MCF 10A (cell line): Measurements from ENCODE around the gene HPS1. TPM values are rescaled to one million over a fixed set of nuclear protein-coding genes. Genes with fewer than 3 reads are reported as not detected.

ENCODE experiments used
- BruUV-seq: library from RNA; stranded (reverse); fragments of 400-500 nt; replicated peaks from 2 replicates; lab custom pipeline; 2021; lab: Mats Ljungman, UMichigan
- CTCF ChIA-PET: fragments of 300-600 bp; sonication (Branson Sonifier 250); formaldehyde crosslinking; extraction: SDS; loops from one replicate; lab custom pipeline; 2021; ENCODE audit warnings: antibody characterized with exemption, inconsistent platforms; lab: Yijun Ruan, JAX
- POLR2A ChIA-PET: fragments of 300-600, 350-650 bp; sonication (Branson Sonifier 250); formaldehyde crosslinking; extraction: SDS; loops from one replicate; lab custom pipeline; 2020; ENCODE audit warnings: antibody characterized with exemption, inconsistent platforms; lab: Yijun Ruan, JAX
- DNase-seq: peaks from one replicate; pipeline ENCODE4 v3.0.0-alpha.2; 2018; ENCODE audit not compliant: unreplicated experiment
- H3K27ac Mint-ChIP-seq: one replicate; pipeline ENCODE4 v1.8.0; 2022; ENCODE audit warnings: mild to moderate bottlenecking, low read depth, mixed read lengths; ENCODE audit not compliant: unreplicated experiment
- H3K27me3 Mint-ChIP-seq: one replicate; pipeline ENCODE4 v1.8.0; 2022; ENCODE audit warnings: mixed read lengths; ENCODE audit not compliant: insufficient read depth, unreplicated experiment
- H3K36me3 Mint-ChIP-seq: one replicate; pipeline ENCODE4 v1.8.0; 2022; ENCODE audit warnings: mild to moderate bottlenecking, moderate library complexity, mixed read lengths; ENCODE audit not compliant: insufficient read depth, unreplicated experiment
- H3K4me1 Mint-ChIP-seq: one replicate; pipeline ENCODE4 v1.8.0; 2022; ENCODE audit warnings: mixed read lengths; ENCODE audit not compliant: insufficient read depth, unreplicated experiment
- H3K4me3 Mint-ChIP-seq: one replicate; pipeline ENCODE4 v1.8.0; 2022; ENCODE audit warnings: mild to moderate bottlenecking, moderate library complexity, mixed read lengths; ENCODE audit not compliant: unreplicated experiment
- H3K9me3 Mint-ChIP-seq: one replicate; pipeline ENCODE4 v1.8.0; 2022; ENCODE audit warnings: mixed read lengths; ENCODE audit not compliant: unreplicated experiment
- intact Hi-C: fragments of 100-400 bp; cut with micrococcal nuclease; formaldehyde crosslinking; loops from 2 replicates; pipeline ENCODE4 v1.14.1; 2022
- total RNA-seq: library from RNA; stranded (reverse); gene quantifications from 2 replicates; pipeline ENCODE4 v1.2.3, GENCODE V29; 2022
- TF ChIP-seq, protein P1 (sequence below): fragments of 200-600 bp; IDR thresholded peaks from one replicate; pipeline ENCODE4 v1.8.0; 2022; ENCODE audit warnings: antibody characterized with exemption, mild to moderate bottlenecking; ENCODE audit not compliant: unreplicated experiment

Gene HPS1
- total RNA-seq, 1 experiment from 2014 or later: 41.8 TPM

DNA sequence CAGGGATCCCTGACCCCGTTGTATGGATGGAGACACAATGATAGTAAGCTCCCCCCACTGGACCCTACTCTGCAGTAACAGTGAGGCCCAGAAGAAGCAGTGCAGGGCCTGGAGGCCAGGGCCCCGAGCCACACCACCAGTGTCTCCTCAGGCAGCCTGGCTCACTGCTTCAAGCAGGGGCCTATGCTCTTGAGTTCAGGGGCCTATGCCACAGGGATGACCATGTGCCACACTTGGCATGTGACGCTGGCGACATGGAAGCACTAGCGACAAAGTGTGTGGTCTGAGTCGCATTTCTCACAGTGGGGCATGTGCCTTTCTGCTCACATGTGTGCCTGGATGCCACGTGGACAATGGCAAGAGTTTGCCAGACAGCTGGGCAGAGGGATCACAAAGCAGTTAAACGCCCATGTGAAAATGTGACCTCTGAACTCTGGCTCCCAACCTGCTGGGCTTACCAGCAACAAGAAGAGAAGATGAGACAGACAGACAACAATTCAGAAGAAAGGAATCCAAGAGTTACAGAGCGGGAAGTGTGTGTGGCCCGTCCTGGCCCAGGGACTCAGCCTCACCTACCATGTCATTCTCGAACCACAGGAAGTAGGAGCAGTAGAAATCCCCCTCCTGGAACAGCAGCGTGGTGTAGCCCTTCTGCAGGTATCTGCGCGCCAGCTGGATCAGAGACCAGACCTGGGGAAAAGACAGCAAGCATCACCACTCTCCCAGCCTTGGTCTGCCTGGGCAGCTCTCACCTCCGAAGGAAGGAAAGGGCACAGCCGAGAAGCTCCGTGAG is 27.1 kb downstream of the HPS1 start:
- intact Hi-C loops: no loop called here
- no peaks in the 10 kb centered on the region for H3K27me3 Mint-ChIP-seq
- BruUV-seq: no TSS peak
- TF ChIP-seq, protein P1, sequence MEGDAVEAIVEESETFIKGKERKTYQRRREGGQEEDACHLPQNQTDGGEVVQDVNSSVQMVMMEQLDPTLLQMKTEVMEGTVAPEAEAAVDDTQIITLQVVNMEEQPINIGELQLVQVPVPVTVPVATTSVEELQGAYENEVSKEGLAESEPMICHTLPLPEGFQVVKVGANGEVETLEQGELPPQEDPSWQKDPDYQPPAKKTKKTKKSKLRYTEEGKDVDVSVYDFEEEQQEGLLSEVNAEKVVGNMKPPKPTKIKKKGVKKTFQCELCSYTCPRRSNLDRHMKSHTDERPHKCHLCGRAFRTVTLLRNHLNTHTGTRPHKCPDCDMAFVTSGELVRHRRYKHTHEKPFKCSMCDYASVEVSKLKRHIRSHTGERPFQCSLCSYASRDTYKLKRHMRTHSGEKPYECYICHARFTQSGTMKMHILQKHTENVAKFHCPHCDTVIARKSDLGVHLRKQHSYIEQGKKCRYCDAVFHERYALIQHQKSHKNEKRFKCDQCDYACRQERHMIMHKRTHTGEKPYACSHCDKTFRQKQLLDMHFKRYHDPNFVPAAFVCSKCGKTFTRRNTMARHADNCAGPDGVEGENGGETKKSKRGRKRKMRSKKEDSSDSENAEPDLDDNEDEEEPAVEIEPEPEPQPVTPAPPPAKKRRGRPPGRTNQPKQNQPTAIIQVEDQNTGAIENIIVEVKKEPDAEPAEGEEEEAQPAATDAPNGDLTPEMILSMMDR: no peak
- H3K4me3 Mint-ChIP-seq: no peak overlapping the region
- no peak overlapping the region for H3K27ac Mint-ChIP-seq
- H3K36me3 Mint-ChIP-seq: peaks cover 6% of the 10 kb centered on the region
- ChIA-PET CTCF (interaction anchor here (0.6 kb wide), 1 partner anchor 385 kb away, joined by 3 read pairs; no protein-coding TSS in a partner anchor), POLR2A (interaction anchor here (1.0 kb wide), 1 partner anchor 85 kb away, joined by 3 read pairs; no protein-coding TSS in a partner anchor)
- peaks cover 5% of the 10 kb centered on the region for H3K4me1 Mint-ChIP-seq
- no peaks in the 10 kb centered on the region for H3K9me3 Mint-ChIP-seq
- no peak for DNase-seq

- peaks cover 5% of the 10 kb centered on the region for H3K4me1 Mint-ChIP-seq
- BruUV-seq: no TSS peak
Observed at GRCh38 chr10:98418665-98419468, 27.9 kb downstream of the HPS1 start.

DNA sequence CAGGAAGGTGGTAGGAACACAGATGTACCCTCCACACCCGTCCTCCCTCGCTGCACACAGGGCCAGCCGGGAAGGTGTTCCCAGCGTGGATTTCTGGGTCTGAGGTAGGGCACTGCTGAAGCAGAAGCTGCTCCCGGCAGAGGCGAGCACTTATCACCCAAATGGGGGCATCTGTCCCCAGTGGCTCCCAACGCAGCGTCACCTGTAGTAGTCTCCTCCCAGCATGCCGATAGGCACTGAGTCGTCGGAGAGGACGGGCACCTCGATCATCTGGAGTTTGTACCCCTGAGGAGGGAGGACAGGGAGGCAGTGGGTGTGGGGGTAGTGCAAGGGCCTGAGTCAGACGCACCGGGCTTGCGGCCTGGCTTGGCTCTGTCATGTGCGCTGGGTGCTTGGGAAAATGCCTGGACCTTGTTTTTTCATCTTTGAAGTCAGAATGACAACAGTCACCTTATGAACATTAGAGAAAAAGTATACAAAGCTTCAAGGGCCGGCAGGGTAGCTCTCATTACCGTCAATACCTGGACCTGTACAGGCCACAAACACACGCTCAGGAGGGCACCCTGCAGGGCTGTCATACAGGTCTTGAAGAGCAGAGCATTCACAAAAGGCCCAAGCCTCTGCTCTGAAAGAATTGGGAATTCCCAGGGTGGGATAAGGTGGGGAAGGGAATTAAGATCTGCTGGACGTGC is 28.6 kb downstream of the HPS1 start:
- peaks cover 5% of the 10 kb centered on the region for H3K4me1 Mint-ChIP-seq
- H3K36me3 Mint-ChIP-seq: peaks cover 6% of the 10 kb centered on the region
- TF ChIP-seq, protein P1: no peak
- no peak overlapping the region for H3K27ac Mint-ChIP-seq
- intact Hi-C loops: no loop called here
- ChIA-PET POLR2A (no interaction called here), CTCF (interaction anchor here (0.7 kb wide), 1 partner anchor 10 kb away, joined by 3 read pairs; no protein-coding TSS in a partner anchor)
- no peaks in the 10 kb centered on the region for H3K9me3 Mint-ChIP-seq
- H3K4me3 Mint-ChIP-seq: no peak overlapping the region
- no peak for DNase-seq
- H3K27me3 Mint-ChIP-seq: no peaks in the 10 kb centered on the region
- BruUV-seq: no TSS peak

More at GRCh38 chr10:98418665-98419468, 27.9 kb downstream of the HPS1 start:
- H3K27me3 Mint-ChIP-seq: no peaks in the 10 kb centered on the region
- no peaks in the 10 kb centered on the region for H3K9me3 Mint-ChIP-seq
- H3K4me3 Mint-ChIP-seq: no peak overlapping the region
- peaks cover 6% of the 10 kb centered on the region for H3K36me3 Mint-ChIP-seq
- POLR2A ChIA-PET: no interaction called here
- TF ChIP-seq, protein P1: no peak
- DNase-seq: no peak
- CTCF ChIA-PET: interaction anchor here (0.7 kb wide), 1 partner anchor 11 kb away, joined by 3 read pairs; no protein-coding TSS in a partner anchor
- intact Hi-C loops: no loop called here
- no peak overlapping the region for H3K27ac Mint-ChIP-seq
